Coronary artery (tissue), 2 donors: Measurements from ENCODE around the gene NBDY.

Experiments used
- DNase-seq: peaks from one replicate; pipeline ENCODE4 v3.0.0-alpha.2; 2017; ENCODE audit warnings: low spot score
- H3K27ac ChIP-seq, 2 donors: fragments of 200-600 bp; sonication (generic); one replicate each; pipeline ENCODE4 v1.5.1; 2016 to 2019
- H3K4me3 ChIP-seq: fragments of 200-600 bp; sonication (generic); 2 replicates; pipeline ENCODE4 v1.5.1; 2016; ENCODE audit warnings: mild to moderate bottlenecking, moderate library complexity
- TF ChIP-seq, protein P1 (sequence below): fragments of 200-600 bp; sonication (generic); IDR thresholded peaks from one replicate; pipeline ENCODE4 v1.5.1; 2019; ENCODE audit warnings: antibody characterized with exemption

NBDY gene

DNA sequence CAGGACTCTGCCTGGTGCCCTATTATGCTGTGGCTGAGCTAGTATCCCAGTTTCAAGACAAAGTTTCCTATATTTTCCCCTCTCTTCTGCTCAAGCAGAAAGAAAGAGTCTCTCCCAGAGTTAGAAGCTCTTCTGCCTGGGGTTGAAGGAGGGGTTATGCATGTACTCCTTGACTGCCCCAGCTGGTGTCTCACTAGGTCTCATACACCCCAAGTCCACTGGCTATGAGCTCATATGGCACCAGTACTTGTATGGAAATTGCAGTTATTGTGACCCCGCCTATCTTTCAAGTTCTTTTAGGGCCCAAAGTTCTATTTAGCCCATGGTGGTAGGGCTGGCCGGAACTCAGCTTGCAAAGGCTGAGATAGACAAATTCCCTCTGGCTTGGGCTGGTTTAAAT, 131.8 kb downstream of the NBDY start:
- DNase-seq: no peak
- H3K4me3 ChIP-seq: no peak overlapping the region
- TF ChIP-seq, protein P1, sequence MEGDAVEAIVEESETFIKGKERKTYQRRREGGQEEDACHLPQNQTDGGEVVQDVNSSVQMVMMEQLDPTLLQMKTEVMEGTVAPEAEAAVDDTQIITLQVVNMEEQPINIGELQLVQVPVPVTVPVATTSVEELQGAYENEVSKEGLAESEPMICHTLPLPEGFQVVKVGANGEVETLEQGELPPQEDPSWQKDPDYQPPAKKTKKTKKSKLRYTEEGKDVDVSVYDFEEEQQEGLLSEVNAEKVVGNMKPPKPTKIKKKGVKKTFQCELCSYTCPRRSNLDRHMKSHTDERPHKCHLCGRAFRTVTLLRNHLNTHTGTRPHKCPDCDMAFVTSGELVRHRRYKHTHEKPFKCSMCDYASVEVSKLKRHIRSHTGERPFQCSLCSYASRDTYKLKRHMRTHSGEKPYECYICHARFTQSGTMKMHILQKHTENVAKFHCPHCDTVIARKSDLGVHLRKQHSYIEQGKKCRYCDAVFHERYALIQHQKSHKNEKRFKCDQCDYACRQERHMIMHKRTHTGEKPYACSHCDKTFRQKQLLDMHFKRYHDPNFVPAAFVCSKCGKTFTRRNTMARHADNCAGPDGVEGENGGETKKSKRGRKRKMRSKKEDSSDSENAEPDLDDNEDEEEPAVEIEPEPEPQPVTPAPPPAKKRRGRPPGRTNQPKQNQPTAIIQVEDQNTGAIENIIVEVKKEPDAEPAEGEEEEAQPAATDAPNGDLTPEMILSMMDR: no peak
- H3K27ac ChIP-seq: no peak overlapping the region
